ENCODE data around the gene P2RY12.

- TF ChIP-seq, protein P1, sequence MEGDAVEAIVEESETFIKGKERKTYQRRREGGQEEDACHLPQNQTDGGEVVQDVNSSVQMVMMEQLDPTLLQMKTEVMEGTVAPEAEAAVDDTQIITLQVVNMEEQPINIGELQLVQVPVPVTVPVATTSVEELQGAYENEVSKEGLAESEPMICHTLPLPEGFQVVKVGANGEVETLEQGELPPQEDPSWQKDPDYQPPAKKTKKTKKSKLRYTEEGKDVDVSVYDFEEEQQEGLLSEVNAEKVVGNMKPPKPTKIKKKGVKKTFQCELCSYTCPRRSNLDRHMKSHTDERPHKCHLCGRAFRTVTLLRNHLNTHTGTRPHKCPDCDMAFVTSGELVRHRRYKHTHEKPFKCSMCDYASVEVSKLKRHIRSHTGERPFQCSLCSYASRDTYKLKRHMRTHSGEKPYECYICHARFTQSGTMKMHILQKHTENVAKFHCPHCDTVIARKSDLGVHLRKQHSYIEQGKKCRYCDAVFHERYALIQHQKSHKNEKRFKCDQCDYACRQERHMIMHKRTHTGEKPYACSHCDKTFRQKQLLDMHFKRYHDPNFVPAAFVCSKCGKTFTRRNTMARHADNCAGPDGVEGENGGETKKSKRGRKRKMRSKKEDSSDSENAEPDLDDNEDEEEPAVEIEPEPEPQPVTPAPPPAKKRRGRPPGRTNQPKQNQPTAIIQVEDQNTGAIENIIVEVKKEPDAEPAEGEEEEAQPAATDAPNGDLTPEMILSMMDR (conservative IDR thresholded peaks at IDR 0.05; ENCODE audit: low read depth, low read length), result no peak
- no peak for TF ChIP-seq EZH2phosphoT487 (IDR thresholded peaks at IDR 0.05; ENCODE audit: borderline replicate concordance, low read length)
These were observed 56.1 kb downstream of the P2RY12 start for GRCh38 chr3:151328298-151328995.
